Measurements from ENCODE around the gene GREB1L.

GREB1L gene

GRCh38 chr18:21481739-21482138, 239.7 kb downstream of the GREB1L start:
- Histone ChIP-seq H3K36me3 (ENCODE audit: control insufficient read depth in 2 of 2, insufficient read depth in 2 of 2, low read length in 2 of 2) (no peaks in the 10 kb centered on the region), H3K9me3 (ENCODE audit: control insufficient read depth in 2 of 2, low read length in 2 of 2) (no peaks in the 10 kb centered on the region), H3K4me3 (ENCODE audit: low read length in 2 of 2) (no peak overlapping the region), H3K4me1 (ENCODE audit: control insufficient read depth, insufficient read depth, low read length) (no peaks in the 10 kb centered on the region), H3K27ac (ENCODE audit: low read length) (no peak overlapping the region), H3K9ac (ENCODE audit: low read length in 2 of 2) (no peak overlapping the region), H3K27me3 (ENCODE audit: control insufficient read depth in 1 of 2, insufficient read depth in 2 of 2, low read length in 2 of 2) (no peaks in the 10 kb centered on the region)

- Histone ChIP-seq H3K9me3 (ENCODE audit: control insufficient read depth in 2 of 2, low read length in 2 of 2) (no peaks in the 10 kb centered on the region), H3K9ac (ENCODE audit: low read length in 2 of 2) (no peak overlapping the region), H3K4me1 (ENCODE audit: control insufficient read depth, insufficient read depth, low read length) (no peaks in the 10 kb centered on the region), H3K27me3 (ENCODE audit: control insufficient read depth in 1 of 2, insufficient read depth in 2 of 2, low read length in 2 of 2) (no peaks in the 10 kb centered on the region), H3K27ac (ENCODE audit: low read length) (no peak overlapping the region), H3K36me3 (ENCODE audit: control insufficient read depth in 2 of 2, insufficient read depth in 2 of 2, low read length in 2 of 2) (no peaks in the 10 kb centered on the region), H3K4me3 (ENCODE audit: low read length in 2 of 2) (no peak overlapping the region)
Measured at GRCh38 chr18:21483051-21483450, 241.0 kb downstream of the GREB1L start.

- H3K27me3 ChIP-seq (ENCODE audit: control insufficient read depth in 1 of 2, insufficient read depth in 2 of 2, low read length in 2 of 2) = no peaks in the 10 kb centered on the region
- no peak overlapping the region for H3K4me3 ChIP-seq (ENCODE audit: low read length in 2 of 2)
- H3K9ac ChIP-seq (ENCODE audit: low read length in 2 of 2) = no peak overlapping the region
- no peaks in the 10 kb centered on the region for H3K9me3 ChIP-seq (ENCODE audit: control insufficient read depth in 2 of 2, low read length in 2 of 2)
- no peak overlapping the region for H3K27ac ChIP-seq (ENCODE audit: low read length)
- no peaks in the 10 kb centered on the region for H3K36me3 ChIP-seq (ENCODE audit: control insufficient read depth in 2 of 2, insufficient read depth in 2 of 2, low read length in 2 of 2)
- H3K4me1 ChIP-seq (ENCODE audit: control insufficient read depth, insufficient read depth, low read length) = no peaks in the 10 kb centered on the region
Measured at GRCh38 chr18:21484851-21485636, 243.0 kb downstream of the GREB1L start.

GRCh38 chr18:21486905-21487437, 244.9 kb downstream of the GREB1L start:
- H3K9me3 ChIP-seq (ENCODE audit: control insufficient read depth in 2 of 2, low read length in 2 of 2) = no peaks in the 10 kb centered on the region
- H3K4me3 ChIP-seq (ENCODE audit: low read length in 2 of 2) = no peak overlapping the region
- H3K27me3 ChIP-seq (ENCODE audit: control insufficient read depth in 1 of 2, insufficient read depth in 2 of 2, low read length in 2 of 2) = no peaks in the 10 kb centered on the region
- H3K36me3 ChIP-seq (ENCODE audit: control insufficient read depth in 2 of 2, insufficient read depth in 2 of 2, low read length in 2 of 2) = no peaks in the 10 kb centered on the region
- H3K9ac ChIP-seq (ENCODE audit: low read length in 2 of 2) = no peak overlapping the region
- no peak overlapping the region for H3K27ac ChIP-seq (ENCODE audit: low read length)
- H3K4me1 ChIP-seq (ENCODE audit: control insufficient read depth, insufficient read depth, low read length) = no peaks in the 10 kb centered on the region

- H3K27ac ChIP-seq (ENCODE audit: low read length) = no peak overlapping the region
- H3K9ac ChIP-seq (ENCODE audit: low read length in 2 of 2) = no peak overlapping the region
- H3K36me3 ChIP-seq (ENCODE audit: control insufficient read depth in 2 of 2, insufficient read depth in 2 of 2, low read length in 2 of 2) = no peaks in the 10 kb centered on the region
- H3K9me3 ChIP-seq (ENCODE audit: control insufficient read depth in 2 of 2, low read length in 2 of 2) = no peaks in the 10 kb centered on the region
- H3K4me3 ChIP-seq (ENCODE audit: low read length in 2 of 2) = no peak overlapping the region
- H3K27me3 ChIP-seq (ENCODE audit: control insufficient read depth in 1 of 2, insufficient read depth in 2 of 2, low read length in 2 of 2) = no peaks in the 10 kb centered on the region
- H3K4me1 ChIP-seq (ENCODE audit: control insufficient read depth, insufficient read depth, low read length) = no peaks in the 10 kb centered on the region
Measured at GRCh38 chr18:21489119-21489750, 247.2 kb downstream of the GREB1L start.

- Histone ChIP-seq H3K4me3 (ENCODE audit: low read length in 2 of 2) (no peak overlapping the region), H3K27ac (ENCODE audit: low read length) (no peak overlapping the region), H3K36me3 (ENCODE audit: control insufficient read depth in 2 of 2, insufficient read depth in 2 of 2, low read length in 2 of 2) (no peaks in the 10 kb centered on the region), H3K27me3 (ENCODE audit: control insufficient read depth in 1 of 2, insufficient read depth in 2 of 2, low read length in 2 of 2) (no peaks in the 10 kb centered on the region), H3K4me1 (ENCODE audit: control insufficient read depth, insufficient read depth, low read length) (no peaks in the 10 kb centered on the region), H3K9me3 (ENCODE audit: control insufficient read depth in 2 of 2, low read length in 2 of 2) (no peaks in the 10 kb centered on the region), H3K9ac (ENCODE audit: low read length in 2 of 2) (no peak overlapping the region)
Measured at GRCh38 chr18:21489919-21490495, 248.0 kb downstream of the GREB1L start.

GRCh38 chr18:21490748-21491147, 248.7 kb downstream of the GREB1L start:
- no peak overlapping the region for H3K9ac ChIP-seq (ENCODE audit: low read length in 2 of 2)
- H3K27ac ChIP-seq (ENCODE audit: low read length) = no peak overlapping the region
- H3K27me3 ChIP-seq (ENCODE audit: control insufficient read depth in 1 of 2, insufficient read depth in 2 of 2, low read length in 2 of 2) = no peaks in the 10 kb centered on the region
- peaks cover 4% of the 10 kb centered on the region for H3K4me1 ChIP-seq (ENCODE audit: control insufficient read depth, insufficient read depth, low read length)
- H3K9me3 ChIP-seq (ENCODE audit: control insufficient read depth in 2 of 2, low read length in 2 of 2) = no peaks in the 10 kb centered on the region
- H3K4me3 ChIP-seq (ENCODE audit: low read length in 2 of 2) = no peak overlapping the region
- no peaks in the 10 kb centered on the region for H3K36me3 ChIP-seq (ENCODE audit: control insufficient read depth in 2 of 2, insufficient read depth in 2 of 2, low read length in 2 of 2)

GRCh38 chr18:21496277-21496835, 254.3 kb downstream of the GREB1L start:
- no peak overlapping the region for H3K9ac ChIP-seq (ENCODE audit: low read length in 2 of 2)
- H3K27ac ChIP-seq (ENCODE audit: low read length) = no peak overlapping the region
- H3K36me3 ChIP-seq (ENCODE audit: control insufficient read depth in 2 of 2, insufficient read depth in 2 of 2, low read length in 2 of 2) = no peaks in the 10 kb centered on the region
- H3K4me1 ChIP-seq (ENCODE audit: control insufficient read depth, insufficient read depth, low read length) = peaks cover 4% of the 10 kb centered on the region
- no peaks in the 10 kb centered on the region for H3K9me3 ChIP-seq (ENCODE audit: control insufficient read depth in 2 of 2, low read length in 2 of 2)
- no peaks in the 10 kb centered on the region for H3K27me3 ChIP-seq (ENCODE audit: control insufficient read depth in 1 of 2, insufficient read depth in 2 of 2, low read length in 2 of 2)
- no peak overlapping the region for H3K4me3 ChIP-seq (ENCODE audit: low read length in 2 of 2)

GRCh38 chr18:21499997-21500396, 258.0 kb downstream of the GREB1L start:
- Histone ChIP-seq H3K4me3 (ENCODE audit: low read length in 2 of 2) (no peak overlapping the region), H3K27ac (ENCODE audit: low read length) (no peak overlapping the region), H3K27me3 (ENCODE audit: control insufficient read depth in 1 of 2, insufficient read depth in 2 of 2, low read length in 2 of 2) (no peaks in the 10 kb centered on the region), H3K9ac (ENCODE audit: low read length in 2 of 2) (no peak overlapping the region), H3K36me3 (ENCODE audit: control insufficient read depth in 2 of 2, insufficient read depth in 2 of 2, low read length in 2 of 2) (no peaks in the 10 kb centered on the region), H3K4me1 (ENCODE audit: control insufficient read depth, insufficient read depth, low read length) (peaks cover 4% of the 10 kb centered on the region), H3K9me3 (ENCODE audit: control insufficient read depth in 2 of 2, low read length in 2 of 2) (no peaks in the 10 kb centered on the region)

GRCh38 chr18:21502661-21503060, 260.6 kb downstream of the GREB1L start:
- H3K4me1 ChIP-seq (ENCODE audit: control insufficient read depth, insufficient read depth, low read length) = no peaks in the 10 kb centered on the region
- peaks cover 0 to under 1% of the 10 kb centered on the region in 2 donors for H3K36me3 ChIP-seq (ENCODE audit: control insufficient read depth in 2 of 2, insufficient read depth in 2 of 2, low read length in 2 of 2)
- H3K27ac ChIP-seq (ENCODE audit: low read length) = no peak overlapping the region
- no peak overlapping the region for H3K9ac ChIP-seq (ENCODE audit: low read length in 2 of 2)
- no peak overlapping the region for H3K4me3 ChIP-seq (ENCODE audit: low read length in 2 of 2)
- no peaks in the 10 kb centered on the region for H3K9me3 ChIP-seq (ENCODE audit: control insufficient read depth in 2 of 2, low read length in 2 of 2)
- H3K27me3 ChIP-seq (ENCODE audit: control insufficient read depth in 1 of 2, insufficient read depth in 2 of 2, low read length in 2 of 2) = no peaks in the 10 kb centered on the region
